H9 (cell line): ENCODE data around the gene SP6. TPM values are rescaled to one million over a fixed set of nuclear protein-coding genes. Genes with fewer than 3 reads are reported as not detected.

Experiments
- DNase-seq: peaks from one replicate; pipeline ENCODE4 v3.0.0-alpha.2; 2017
- H2AFZ ChIP-seq: one replicate; pipeline ENCODE4 v1.6.1; 2013; ENCODE audit warnings: mild to moderate bottlenecking, low read length, control low read depth, moderate library complexity
- H2AK5ac ChIP-seq: 2 replicates; pipeline ENCODE4 v1.6.1; 2013; ENCODE audit warnings: low read length, control low read depth, mixed read lengths; ENCODE audit not compliant: insufficient read length
- H2BK120ac ChIP-seq: one replicate; pipeline ENCODE4 v1.6.1; 2013; ENCODE audit warnings: low read depth, mild to moderate bottlenecking, low read length, control low read depth, inconsistent platforms; ENCODE audit not compliant: poor library complexity, severe bottlenecking
- H2BK12ac ChIP-seq: 2 replicates; pipeline ENCODE4 v1.6.1; 2013; ENCODE audit warnings: low read length, control low read depth, mixed read lengths, low read depth; ENCODE audit not compliant: insufficient read length
- H2BK15ac ChIP-seq: 2 replicates; pipeline ENCODE4 v1.6.1; 2013; ENCODE audit warnings: low read depth, low read length, control low read depth
- H2BK20ac ChIP-seq: one replicate; pipeline ENCODE4 v1.6.1; 2013; ENCODE audit warnings: low read depth, mild to moderate bottlenecking, low read length, control low read depth, inconsistent platforms; ENCODE audit not compliant: poor library complexity, severe bottlenecking
- H2BK5ac ChIP-seq: 2 replicates; pipeline ENCODE4 v1.6.1; 2013; ENCODE audit warnings: low read length, control low read depth, mixed read lengths; ENCODE audit not compliant: insufficient read length
- H3K14ac ChIP-seq: 2 replicates; pipeline ENCODE4 v1.6.1; 2013; ENCODE audit warnings: low read length, control low read depth; ENCODE audit not compliant: insufficient read depth
- H3K18ac ChIP-seq: 2 replicates; pipeline ENCODE4 v1.6.1; 2013; ENCODE audit warnings: low read depth, mild to moderate bottlenecking, mixed read lengths, low read length, control low read depth; ENCODE audit not compliant: insufficient read length
- H3K23ac ChIP-seq: 2 replicates; pipeline ENCODE4 v1.6.1; 2013; ENCODE audit warnings: low read length, control low read depth, mixed read lengths, low read depth; ENCODE audit not compliant: insufficient read length
- H3K23me2 ChIP-seq: 2 replicates; pipeline ENCODE4 v1.6.1; 2013; ENCODE audit warnings: low read depth, mild to moderate bottlenecking, mixed read lengths, low read length, control low read depth; ENCODE audit not compliant: insufficient read length, poor library complexity, severe bottlenecking
- H3K27ac ChIP-seq: 2 replicates; pipeline ENCODE4 v1.5.1; 2013; ENCODE audit warnings: low read length, control low read depth, mixed read lengths, low read depth; ENCODE audit not compliant: insufficient read length
- H3K27me3 ChIP-seq: 2 replicates; pipeline ENCODE4 v1.6.1; 2013; ENCODE audit warnings: low read length, control low read depth, inconsistent platforms; ENCODE audit not compliant: insufficient read depth
- H3K4ac ChIP-seq: 2 replicates; pipeline ENCODE4 v1.6.1; 2013; ENCODE audit warnings: low read depth, mild to moderate bottlenecking, control low read depth, inconsistent platforms, low read length, moderate library complexity
- H3K4me1 ChIP-seq: 2 replicates; pipeline ENCODE4 v1.6.1; 2013; ENCODE audit warnings: low read length, control low read depth, inconsistent platforms; ENCODE audit not compliant: insufficient read depth
- H3K4me2 ChIP-seq: 2 replicates; pipeline ENCODE4 v1.6.1; 2013; ENCODE audit warnings: low read length, control low read depth, mixed read lengths; ENCODE audit not compliant: insufficient read length, insufficient read depth
- H3K56ac ChIP-seq: 2 replicates; pipeline ENCODE4 v1.6.1; 2013; ENCODE audit warnings: low read depth, mild to moderate bottlenecking, mixed read lengths, low read length, control low read depth; ENCODE audit not compliant: insufficient read length
- H3K79me1 ChIP-seq: 2 replicates; pipeline ENCODE4 v1.6.1; 2013; ENCODE audit warnings: low read depth, mild to moderate bottlenecking, moderate library complexity, low read length, control low read depth, inconsistent platforms; ENCODE audit not compliant: insufficient read depth, poor library complexity, severe bottlenecking
- H3K79me2 ChIP-seq: 2 replicates; pipeline ENCODE4 v1.6.1; 2013; ENCODE audit warnings: low read length, control low read depth, inconsistent platforms; ENCODE audit not compliant: insufficient read depth
- H3K9ac ChIP-seq: 2 replicates; pipeline ENCODE4 v1.6.1; 2013; ENCODE audit warnings: low read length, control low read depth, mixed read lengths; ENCODE audit not compliant: insufficient read length; ENCODE audit errors: extremely low read depth
- H3K9me3 ChIP-seq: one replicate; pipeline ENCODE4 v1.6.1; 2013; ENCODE audit warnings: low read depth, low read length, inconsistent platforms; ENCODE audit not compliant: control insufficient read depth
- H3T11ph ChIP-seq: one replicate; pipeline ENCODE4 v1.6.1; 2013; ENCODE audit warnings: mild to moderate bottlenecking, low read length, control low read depth, inconsistent platforms
- H4K20me1 ChIP-seq: one replicate; pipeline ENCODE4 v1.6.1; 2013; ENCODE audit not compliant: control insufficient read depth, insufficient read length, insufficient read depth
- H4K5ac ChIP-seq: 2 replicates; pipeline ENCODE4 v1.6.1; 2013; ENCODE audit warnings: low read depth, mild to moderate bottlenecking, mixed read lengths, low read length, control low read depth; ENCODE audit not compliant: insufficient read length
- H4K8ac ChIP-seq: replicated peaks from 2 replicates; pipeline ENCODE4 v1.6.1; 2013; ENCODE audit warnings: low read length, control low read depth, mixed read lengths, low read depth; ENCODE audit not compliant: insufficient read length
- H4K91ac ChIP-seq: 2 replicates; pipeline ENCODE4 v1.6.1; 2013; ENCODE audit warnings: low read depth, mild to moderate bottlenecking, moderate library complexity, mixed read lengths, low read length, control low read depth; ENCODE audit not compliant: insufficient read length
- H3K27ac Mint-ChIP-seq, 3 experiments: 2 replicates in 2 of 3; 3 replicates in 1 of 3; pipeline ENCODE4 v1.8.0; 2020 to 2021; ENCODE audit warnings: mixed read lengths in 3 of 3, mild to moderate bottlenecking in 1 of 3, moderate library complexity in 1 of 3
- H3K27me3 Mint-ChIP-seq: 2 replicates; pipeline ENCODE4 v1.8.0; 2021; ENCODE audit warnings: low read depth, mild to moderate bottlenecking, moderate library complexity, mixed read lengths
- H3K36me3 Mint-ChIP-seq, 3 experiments: 2 replicates in 2 of 3; 3 replicates in 1 of 3; pipeline ENCODE4 v1.8.0; 2020 to 2021; ENCODE audit warnings: low read depth in 3 of 3, mixed read lengths in 3 of 3; ENCODE audit not compliant: insufficient read depth in 1 of 3
- H3K4me1 Mint-ChIP-seq, 2 experiments: 2 replicates each; pipeline ENCODE4 v1.8.0; 2020; ENCODE audit warnings: mixed read lengths in 2 of 2
- H3K4me3 Mint-ChIP-seq, 2 experiments: 2 replicates in 1 of 2; 3 replicates in 1 of 2; pipeline ENCODE4 v1.8.0; 2020 to 2021; ENCODE audit warnings: mild to moderate bottlenecking in 2 of 2, mixed read lengths in 2 of 2, moderate library complexity in 1 of 2
- H3K9me3 Mint-ChIP-seq, 2 experiments: 2 replicates in 1 of 2; 3 replicates in 1 of 2; pipeline ENCODE4 v1.8.0; 2020; ENCODE audit warnings: mild to moderate bottlenecking in 2 of 2, mixed read lengths in 2 of 2, moderate library complexity in 1 of 2
- WGBS: extraction: QIAGEN DNeasy Blood & Tissue Kit; methylation state at CpG from one replicate; pipeline ENCODE4 v1.1.7; 2013; ENCODE audit warnings: missing lambda C conversion rate, low lambda C conversion rate, mixed read lengths; ENCODE audit not compliant: insufficient read length; ENCODE audit errors: extremely low coverage; 5-methylcytosine and 5-hydroxymethylcytosine counted together
- total RNA-seq: library from RNA; stranded (reverse); gene quantifications from 2 replicates; pipeline ENCODE4 v1.2.1, GENCODE V29; 2021
- TF ChIP-seq, protein P1 (sequence below): fragments of 200-600 bp; sonication (generic); conservative IDR thresholded peaks from 3 replicates; pipeline ENCODE4 v1.8.0; 2021; ENCODE audit warnings: antibody characterized with exemption, mild to moderate bottlenecking

SP6 gene
- total RNA-seq, 1 experiment from 2014 or later = 0.90 TPM

DNA sequence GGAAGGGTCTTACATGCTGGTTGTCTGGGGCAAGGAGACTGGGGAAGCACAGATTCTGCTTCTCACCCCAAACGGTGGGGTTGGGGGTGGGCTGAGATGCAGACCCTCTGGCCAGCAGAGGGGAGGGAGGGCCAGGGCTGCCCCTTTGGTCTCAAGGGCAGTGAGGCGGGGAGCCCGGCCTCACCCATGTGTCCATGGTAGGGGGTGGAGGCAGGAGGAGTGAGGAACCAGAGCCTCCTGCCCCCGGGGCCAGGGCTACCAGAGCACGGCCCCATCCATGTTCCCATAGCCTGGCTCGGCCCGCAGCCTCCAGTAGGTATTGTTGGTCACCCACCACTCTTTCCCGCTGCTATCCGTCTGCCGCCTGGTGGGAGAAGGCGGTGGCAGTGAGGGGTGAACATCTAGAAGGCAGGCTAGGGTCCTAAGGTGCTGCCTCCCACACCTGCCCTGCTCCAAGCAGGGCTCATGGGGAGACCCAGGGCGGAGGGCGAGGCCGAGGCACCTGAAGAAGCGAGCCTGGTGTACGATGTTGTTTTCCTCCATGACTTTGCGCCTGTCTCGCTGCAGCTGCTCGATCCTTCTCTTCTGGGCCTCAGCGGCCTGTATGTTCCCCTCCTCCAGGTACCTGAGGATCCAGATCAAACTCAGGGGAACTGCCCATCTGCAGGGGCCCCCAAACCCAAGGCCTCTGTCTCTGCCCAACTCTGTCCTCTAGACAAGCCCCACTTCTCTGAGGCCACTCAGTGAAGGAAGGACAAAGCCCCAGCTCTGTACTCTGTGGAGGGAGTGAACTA is 42.7 kb downstream of the SP6 start:
- Histone ChIP-seq H4K8ac (no peak overlapping the region), H2AK5ac (no peak overlapping the region)
- WGBS = no CpG with 5 or more reads among the region's 20 CpGs

More for the DNA sequence above, 42.7 kb downstream of the SP6 start:
- Histone ChIP-seq H3K23ac (no peak overlapping the region), H2BK20ac (no peak overlapping the region), H2BK12ac (no peak overlapping the region), H3K23me2 (no peaks in the 10 kb centered on the region), H2BK5ac (no peak overlapping the region), H4K20me1 (no peaks in the 10 kb centered on the region), H3K27me3 (no peaks in the 10 kb centered on the region; the same call in 1 of the 2 replicates), H3K9me3 (no peaks in the 10 kb centered on the region), H3K79me2 (no peaks in the 10 kb centered on the region), H2AFZ (no peak overlapping the region), H3K4me2 (no peak overlapping the region), H4K91ac (no peak overlapping the region), H2BK15ac (no peak overlapping the region), H2BK120ac (no peak overlapping the region), H3T11ph (no peak overlapping the region), H3K4me1 (no peaks in the 10 kb centered on the region), H3K79me1 (no peaks in the 10 kb centered on the region), H3K27ac (no peak overlapping the region), H3K14ac (no peak overlapping the region), H4K5ac (no peak overlapping the region), H3K18ac (no peak overlapping the region), H3K4ac (no peak overlapping the region), H3K56ac (no peak overlapping the region), H3K9ac (no peak overlapping the region)
- H3K4me3 Mint-ChIP-seq = no peak overlapping the region; a peak in 1 of 5 replicates
- DNase-seq = peak; percentile 20
- H3K27ac Mint-ChIP-seq = no peak overlapping the region
- H3K27me3 Mint-ChIP-seq = peaks cover 3% of the 10 kb centered on the region
- H3K4me1 Mint-ChIP-seq = peaks cover 6 to 7% of the 10 kb centered on the region in 2 experiments; a peak in 3 of 4 replicates
- H3K36me3 Mint-ChIP-seq = peaks cover 0 to 17% (median 4%) of the 10 kb centered on the region in 3 experiments; a peak in 6 of 7 replicates
- TF ChIP-seq, protein P1, sequence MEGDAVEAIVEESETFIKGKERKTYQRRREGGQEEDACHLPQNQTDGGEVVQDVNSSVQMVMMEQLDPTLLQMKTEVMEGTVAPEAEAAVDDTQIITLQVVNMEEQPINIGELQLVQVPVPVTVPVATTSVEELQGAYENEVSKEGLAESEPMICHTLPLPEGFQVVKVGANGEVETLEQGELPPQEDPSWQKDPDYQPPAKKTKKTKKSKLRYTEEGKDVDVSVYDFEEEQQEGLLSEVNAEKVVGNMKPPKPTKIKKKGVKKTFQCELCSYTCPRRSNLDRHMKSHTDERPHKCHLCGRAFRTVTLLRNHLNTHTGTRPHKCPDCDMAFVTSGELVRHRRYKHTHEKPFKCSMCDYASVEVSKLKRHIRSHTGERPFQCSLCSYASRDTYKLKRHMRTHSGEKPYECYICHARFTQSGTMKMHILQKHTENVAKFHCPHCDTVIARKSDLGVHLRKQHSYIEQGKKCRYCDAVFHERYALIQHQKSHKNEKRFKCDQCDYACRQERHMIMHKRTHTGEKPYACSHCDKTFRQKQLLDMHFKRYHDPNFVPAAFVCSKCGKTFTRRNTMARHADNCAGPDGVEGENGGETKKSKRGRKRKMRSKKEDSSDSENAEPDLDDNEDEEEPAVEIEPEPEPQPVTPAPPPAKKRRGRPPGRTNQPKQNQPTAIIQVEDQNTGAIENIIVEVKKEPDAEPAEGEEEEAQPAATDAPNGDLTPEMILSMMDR = no peak
- no peaks in the 10 kb centered on the region; a peak in 1 of 5 replicates for H3K9me3 Mint-ChIP-seq
